PC-3 (cell line): ENCODE measurements around the gene PSMD1. TPM values are rescaled to one million over a fixed set of nuclear protein-coding genes. Genes with fewer than 3 reads are reported as not detected.
"Not testable (repeated sequence)": the region's sequence is repeated elsewhere in the genome, so short reads cannot be mapped to it uniquely, and the experiment has no call there.

ENCODE experiments used
- ATAC-seq: fragments of 200-7000 bp; cut with Tn5 transposase; 2 replicates; pipeline ENCODE4 v1.9.1; 2020; ENCODE audit warnings: mild to moderate bottlenecking, moderate library complexity
- BruUV-seq: library from RNA; stranded (reverse); fragments of 400-500 nt; replicated peaks from 2 replicates; lab custom pipeline; 2021; lab: Mats Ljungman, UMichigan
- CTCF ChIA-PET: fragments of 300-600 bp; sonication (Branson Sonifier 250); formaldehyde crosslinking; loops from one replicate; lab custom pipeline; 2022; ENCODE audit warnings: antibody characterized with exemption; lab: Charles Lee
- POLR2A ChIA-PET: fragments of 300-600 bp; sonication (Branson Sonifier 250); formaldehyde crosslinking; loops from one replicate; lab custom pipeline; 2022; ENCODE audit warnings: antibody characterized with exemption; ENCODE audit not compliant: unreplicated experiment; lab: Charles Lee
- DNase-seq: peaks from one replicate; pipeline ENCODE4 v3.0.0-alpha.2; 2015
- H2AFZ ChIP-seq: fragments of 300-600 bp; sonication (generic); 2 replicates; pipeline ENCODE4 v1.6.0; 2016; ENCODE audit warnings: antibody characterized with exemption, low read length
- H3F3A ChIP-seq: fragments of 300-600 bp; sonication (generic); one replicate; pipeline ENCODE4 v1.6.0; 2017; ENCODE audit warnings: antibody characterized with exemption, low read length, control low read depth, mild to moderate bottlenecking; ENCODE audit not compliant: unreplicated experiment
- H3K27ac ChIP-seq: fragments of 300-600 bp; sonication (generic); 2 replicates; pipeline ENCODE4 v1.5.1; 2016; ENCODE audit warnings: mild to moderate bottlenecking, low read length
- H3K27me3 ChIP-seq: fragments of 300-600 bp; sonication (generic); 2 replicates; pipeline ENCODE4 v1.6.1; 2016; ENCODE audit warnings: low read length, mixed read lengths
- H3K36me3 ChIP-seq: fragments of 300-600 bp; sonication (generic); 2 replicates; pipeline ENCODE4 v1.6.1; 2016; ENCODE audit warnings: low read depth, mixed run types, low read length, mixed read lengths
- H3K4me1 ChIP-seq: fragments of 300-600 bp; sonication (generic); 2 replicates; pipeline ENCODE4 v1.5.1; 2016; ENCODE audit warnings: low read length; ENCODE audit not compliant: insufficient read depth
- H3K4me2 ChIP-seq: fragments of 300-600 bp; sonication (generic); 2 replicates; pipeline ENCODE4 v1.6.0; 2016; ENCODE audit warnings: low read length
- H3K4me3 ChIP-seq: fragments of 300-600 bp; sonication (generic); 2 replicates; pipeline ENCODE4 v1.5.1; 2016; ENCODE audit warnings: mild to moderate bottlenecking, low read length, mixed read lengths
- H3K79me2 ChIP-seq: fragments of 300-600 bp; sonication (generic); 2 replicates; pipeline ENCODE4 v1.6.1; 2017; ENCODE audit warnings: low read length, mixed read lengths
- H3K9ac ChIP-seq: fragments of 300-600 bp; sonication (generic); 2 replicates; pipeline ENCODE4 v1.6.0; 2016; ENCODE audit warnings: mild to moderate bottlenecking, low read length
- H3K9me2 ChIP-seq: fragments of 300-600 bp; sonication (generic); replicated peaks from 2 replicates; pipeline ENCODE4 v1.6.1; 2016; ENCODE audit warnings: mixed run types, low read length, mixed read lengths
- H3K9me3 ChIP-seq: fragments of 300-600 bp; sonication (generic); 2 replicates; pipeline ENCODE4 v1.6.1; 2016; ENCODE audit warnings: low read length, mixed read lengths
- H4K20me1 ChIP-seq: fragments of 300-600 bp; sonication (generic); 2 replicates; pipeline ENCODE4 v1.6.1; 2016; ENCODE audit warnings: low read length, mixed read lengths
- EZH2 ChIP-seq: fragments of 300-600 bp; sonication (generic); IDR thresholded peaks from one replicate; pipeline ENCODE4 v1.6.1; 2017; ENCODE audit warnings: antibody characterized with exemption, mild to moderate bottlenecking, low read length; ENCODE audit not compliant: unreplicated experiment
- EZH2phosphoT487 ChIP-seq: fragments of 300-600 bp; sonication (generic); IDR thresholded peaks from 2 replicates; pipeline ENCODE4 v1.6.1; 2018; ENCODE audit warnings: mild to moderate bottlenecking, antibody characterized with exemption, low read length, borderline replicate concordance
- intact Hi-C: fragments of 100-400 bp; cut with micrococcal nuclease; formaldehyde crosslinking; loops from 2 replicates; pipeline ENCODE4 v1.9.0; 2023
- total RNA-seq: library from RNA; depleted of rRNA; stranded (reverse); fragments of >200 nt; gene quantifications from 2 replicates; pipeline ENCODE4 v1.2.3, GENCODE V29; 2014
- TF ChIP-seq, protein P1 (sequence below): fragments of 300-600 bp; sonication (generic); conservative IDR thresholded peaks from 2 replicates; pipeline ENCODE4 v1.5.1; 2017; ENCODE audit warnings: antibody characterized with exemption, low read depth, mild to moderate bottlenecking, low read length

PSMD1 gene
- total RNA-seq, 1 experiment from 2014 or later = 154 TPM

DNA sequence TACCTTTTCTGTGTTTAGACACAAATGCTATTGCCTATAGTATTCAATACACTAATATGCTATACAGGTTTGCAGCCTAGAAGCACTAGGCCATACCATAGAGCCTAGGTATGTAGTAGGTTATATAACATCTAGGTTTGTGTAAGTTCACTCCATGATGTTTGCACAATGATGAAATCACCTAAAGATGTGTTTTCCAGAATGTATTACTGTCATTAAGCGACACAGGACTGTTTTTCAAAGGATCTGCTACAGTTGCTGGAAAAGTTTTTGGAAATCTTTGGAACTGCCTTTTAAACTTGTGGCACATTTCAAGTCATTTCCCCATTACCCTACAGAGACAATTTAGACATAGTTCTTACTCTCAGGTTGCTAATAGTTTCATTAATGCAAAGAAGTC is 9.3 kb downstream of the PSMD1 start:
- no peaks in the 10 kb centered on the region for H3K27me3 ChIP-seq
- ChIA-PET POLR2A (no interaction called here), CTCF (no interaction called here)
- ATAC-seq (no peak), DNase-seq (no peak)
- H4K20me1 ChIP-seq = peaks cover 26% of the 10 kb centered on the region
- H3K4me2 ChIP-seq = no peak overlapping the region
- peaks cover 83% of the 10 kb centered on the region for H3K36me3 ChIP-seq
- H3K4me3 ChIP-seq = no peak overlapping the region
- H3K27ac ChIP-seq = no peak overlapping the region
- no peak overlapping the region for H3K9ac ChIP-seq
- intact Hi-C loops = no loop called here
- no peak for TF ChIP-seq EZH2phosphoT487
- TF ChIP-seq, protein P1, sequence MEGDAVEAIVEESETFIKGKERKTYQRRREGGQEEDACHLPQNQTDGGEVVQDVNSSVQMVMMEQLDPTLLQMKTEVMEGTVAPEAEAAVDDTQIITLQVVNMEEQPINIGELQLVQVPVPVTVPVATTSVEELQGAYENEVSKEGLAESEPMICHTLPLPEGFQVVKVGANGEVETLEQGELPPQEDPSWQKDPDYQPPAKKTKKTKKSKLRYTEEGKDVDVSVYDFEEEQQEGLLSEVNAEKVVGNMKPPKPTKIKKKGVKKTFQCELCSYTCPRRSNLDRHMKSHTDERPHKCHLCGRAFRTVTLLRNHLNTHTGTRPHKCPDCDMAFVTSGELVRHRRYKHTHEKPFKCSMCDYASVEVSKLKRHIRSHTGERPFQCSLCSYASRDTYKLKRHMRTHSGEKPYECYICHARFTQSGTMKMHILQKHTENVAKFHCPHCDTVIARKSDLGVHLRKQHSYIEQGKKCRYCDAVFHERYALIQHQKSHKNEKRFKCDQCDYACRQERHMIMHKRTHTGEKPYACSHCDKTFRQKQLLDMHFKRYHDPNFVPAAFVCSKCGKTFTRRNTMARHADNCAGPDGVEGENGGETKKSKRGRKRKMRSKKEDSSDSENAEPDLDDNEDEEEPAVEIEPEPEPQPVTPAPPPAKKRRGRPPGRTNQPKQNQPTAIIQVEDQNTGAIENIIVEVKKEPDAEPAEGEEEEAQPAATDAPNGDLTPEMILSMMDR = no peak
- no TSS peak for BruUV-seq
- peaks cover 81% of the 10 kb centered on the region for H3K79me2 ChIP-seq
- no peaks in the 10 kb centered on the region for H3F3A ChIP-seq
- H2AFZ ChIP-seq = no peak overlapping the region
- H3K4me1 ChIP-seq = peaks cover 12% of the 10 kb centered on the region
- no peaks in the 10 kb centered on the region for H3K9me3 ChIP-seq
- no peaks in the 10 kb centered on the region for H3K9me2 ChIP-seq

DNA sequence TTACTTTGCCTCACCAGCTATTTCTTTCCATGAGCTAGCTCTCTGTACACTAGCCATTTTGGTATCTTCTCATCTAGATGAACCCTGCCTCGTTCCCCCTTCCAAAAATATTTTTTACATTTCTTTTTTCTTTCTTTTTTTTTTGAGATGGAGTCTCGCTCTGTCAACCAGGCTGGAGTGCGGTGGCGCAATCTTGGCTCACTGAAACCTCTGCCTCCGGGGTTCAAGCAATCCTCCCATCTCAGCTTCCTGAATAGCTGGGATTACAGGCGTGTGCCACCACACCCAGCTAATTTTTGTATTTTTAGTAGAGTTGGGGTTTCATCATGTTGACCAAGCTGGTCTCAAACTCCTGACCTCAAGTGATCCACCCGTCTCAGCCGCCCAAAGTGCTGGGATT is 10.9 kb downstream of the PSMD1 start:
- H3K27me3 ChIP-seq, CTCF ChIA-PET, H3F3A ChIP-seq, POLR2A ChIA-PET, H3K9me3 ChIP-seq, H3K4me3 ChIP-seq, H3K9me2 ChIP-seq, H3K27ac ChIP-seq, BruUV-seq, ATAC-seq, DNase-seq, intact Hi-C loops, H2AFZ ChIP-seq, H3K9ac ChIP-seq: not testable (repeated sequence)
- peaks cover 81% of the 10 kb centered on the region for H3K36me3 ChIP-seq
- H3K4me1 ChIP-seq = peaks cover 12% of the 10 kb centered on the region
- peaks cover 23% of the 10 kb centered on the region for H4K20me1 ChIP-seq
- peaks cover 70% of the 10 kb centered on the region for H3K79me2 ChIP-seq
- H3K4me2 ChIP-seq = 0 out of 2 replicates have a peak overlapping the region, but pooled peaks have one; percentile 11

DNA sequence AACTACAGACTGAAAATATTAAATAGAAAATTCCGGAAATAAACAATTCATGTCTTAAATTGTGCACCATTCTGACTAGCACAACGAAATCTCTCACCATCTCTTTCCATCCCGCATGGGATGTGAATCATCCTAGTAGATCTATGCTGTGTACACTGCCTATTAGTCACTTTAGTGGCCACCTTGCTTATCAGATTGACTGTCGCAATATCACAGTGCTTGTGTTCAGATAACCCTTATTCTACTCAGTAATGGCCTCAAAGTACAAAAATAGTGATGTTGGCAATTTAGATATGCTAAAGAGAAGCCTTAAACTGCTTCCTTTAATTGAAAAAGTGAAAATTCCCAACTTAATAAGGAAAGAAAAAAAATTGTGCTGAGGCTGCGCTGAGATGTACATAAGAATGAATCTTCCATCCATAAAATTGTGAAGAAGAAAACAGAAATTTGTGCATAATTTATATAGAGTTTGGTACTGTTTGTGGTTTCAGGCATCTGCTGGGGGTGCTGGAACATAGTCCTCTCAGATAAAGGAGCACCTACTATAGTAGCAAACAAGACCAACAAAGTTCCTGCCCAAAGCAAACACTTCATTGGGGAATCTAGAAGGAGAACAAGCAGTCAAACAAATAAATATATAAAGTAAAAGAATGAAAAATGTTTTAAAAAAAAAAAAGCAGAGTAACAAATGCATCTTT is 12.0 kb downstream of the PSMD1 start:
- Histone ChIP-seq H3K9me2 (no peaks in the 10 kb centered on the region), H3K9ac (no peak overlapping the region), H3F3A (no peaks in the 10 kb centered on the region), H4K20me1 (peaks cover 23% of the 10 kb centered on the region), H3K27me3 (no peaks in the 10 kb centered on the region), H2AFZ (no peak overlapping the region), H3K4me2 (peak overlapping the region; percentile 11; the same call in 1 of the 2 replicates), H3K36me3 (peaks cover 78% of the 10 kb centered on the region), H3K4me1 (peaks cover 12% of the 10 kb centered on the region), H3K27ac (peak overlapping the region; percentile 24), H3K9me3 (no peaks in the 10 kb centered on the region), H3K79me2 (peaks cover 62% of the 10 kb centered on the region), H3K4me3 (no peak overlapping the region)
- no peak for TF ChIP-seq EZH2
- TF ChIP-seq, protein P1 = no peak
- TF ChIP-seq EZH2phosphoT487 = no peak
- intact Hi-C loops = no loop called here
- ChIA-PET POLR2A (no interaction called here), CTCF (no interaction called here)
- ATAC-seq (peak; percentile 100), DNase-seq (peak; percentile 79)
- BruUV-seq = no TSS peak
